Endometrial microvascular endothelial cells (primary cell): Measurements from ENCODE around the gene HSD17B3. TPM values are rescaled to one million over a fixed set of nuclear protein-coding genes. Genes with fewer than 3 reads are reported as not detected.
"Not testable (repeated sequence)": the region's sequence is repeated elsewhere in the genome, so short reads cannot be mapped to it uniquely, and the experiment has no call there.

Experiments
- in situ Hi-C: cut with HindIII; loops from 2 replicates; pipeline ENCODE4 v1.10.0; 2017; ENCODE audit warnings: low sequenced_read_pairs, low pct_unique_long_range_greater_than_20kb; ENCODE audit errors: inconsistent ontology term
- total RNA-seq: library from RNA; depleted of rRNA; stranded (reverse); fragments of >200 nt; gene quantifications from one replicate; pipeline ENCODE4 v1.2.3, GENCODE V29; 2015; ENCODE audit errors: inconsistent ontology term

The HSD17B3 gene
- total RNA-seq, 1 donor from 2014 or later, result not detected

- in situ Hi-C loops, result no loop called here
These were observed 95.7 kb downstream of the HSD17B3 start for GRCh38 chr9:96206156-96206751.

- in situ Hi-C loops, result no loop called here
These were observed 97.1 kb downstream of the HSD17B3 start for GRCh38 chr9:96204853-96205252.

DNA sequence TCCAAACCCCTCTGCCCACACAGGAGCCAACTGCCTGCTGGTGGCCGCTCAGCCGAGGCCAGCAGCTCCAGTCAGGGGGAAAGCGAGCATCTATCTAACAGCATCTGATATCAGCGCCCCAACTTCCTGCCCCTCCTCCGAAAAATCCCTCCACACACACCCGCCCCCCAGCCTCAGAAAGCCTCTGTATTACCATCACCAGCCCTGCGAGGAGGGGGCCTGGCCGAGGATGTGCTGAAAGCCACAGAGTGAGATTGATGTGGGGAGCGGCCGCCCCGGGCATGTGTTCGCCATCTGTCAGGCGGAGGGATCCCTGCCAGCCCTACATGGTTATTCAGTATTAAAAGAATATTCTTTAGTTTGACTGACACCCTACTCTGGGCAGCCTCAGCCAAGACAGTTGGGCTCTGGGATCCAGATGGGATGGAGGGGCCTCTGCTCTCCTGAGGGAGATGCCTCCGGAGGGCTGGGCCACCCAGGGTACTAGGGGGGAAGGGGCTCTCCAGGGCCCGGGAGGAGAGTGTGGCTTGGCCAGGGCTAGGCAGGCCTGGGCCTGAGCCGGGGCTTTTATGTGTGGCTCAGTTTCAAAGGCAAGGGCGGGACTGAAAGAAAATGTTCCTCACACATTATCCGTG, 98.0 kb downstream of the HSD17B3 start:
- in situ Hi-C loops, result no loop called here

DNA sequence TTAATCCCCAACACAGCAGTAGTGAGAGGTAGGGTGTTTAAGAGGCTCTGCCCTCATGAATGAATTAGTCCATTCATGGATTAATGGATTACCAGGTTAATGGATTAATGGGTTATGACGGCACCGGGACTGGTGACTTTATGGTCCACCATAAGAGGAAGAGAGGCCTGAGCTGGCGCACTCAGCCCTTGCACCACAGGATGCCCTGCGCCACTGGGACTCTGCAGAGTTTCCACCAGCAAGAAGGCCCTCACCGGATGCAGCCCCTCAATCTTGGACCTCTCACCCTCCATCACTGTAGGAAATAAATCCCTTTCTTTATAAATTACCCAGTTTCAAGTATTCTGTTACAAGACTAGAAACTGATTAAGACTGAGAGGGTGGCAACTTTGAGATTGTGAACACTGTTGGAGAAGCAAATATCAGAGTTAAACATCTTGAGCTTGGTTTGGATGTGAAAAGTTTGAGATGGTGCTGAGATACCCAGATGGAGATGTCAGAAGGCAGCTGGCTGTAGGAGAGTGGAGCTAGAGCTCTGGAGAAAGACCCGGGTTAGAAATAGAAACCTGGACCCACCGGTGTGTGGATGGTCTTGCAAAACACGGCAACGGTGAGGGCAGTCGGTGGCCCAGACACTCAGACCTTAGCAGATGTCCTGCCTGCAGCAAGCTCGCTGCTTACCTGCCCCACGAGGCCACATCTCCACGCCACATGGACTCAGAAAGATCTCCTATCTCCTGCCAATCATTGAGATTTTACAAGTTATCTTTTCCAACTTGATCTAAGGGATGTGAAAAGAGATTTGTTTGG, 98.8 kb downstream of the HSD17B3 start:
- in situ Hi-C loops, result no loop called here

DNA sequence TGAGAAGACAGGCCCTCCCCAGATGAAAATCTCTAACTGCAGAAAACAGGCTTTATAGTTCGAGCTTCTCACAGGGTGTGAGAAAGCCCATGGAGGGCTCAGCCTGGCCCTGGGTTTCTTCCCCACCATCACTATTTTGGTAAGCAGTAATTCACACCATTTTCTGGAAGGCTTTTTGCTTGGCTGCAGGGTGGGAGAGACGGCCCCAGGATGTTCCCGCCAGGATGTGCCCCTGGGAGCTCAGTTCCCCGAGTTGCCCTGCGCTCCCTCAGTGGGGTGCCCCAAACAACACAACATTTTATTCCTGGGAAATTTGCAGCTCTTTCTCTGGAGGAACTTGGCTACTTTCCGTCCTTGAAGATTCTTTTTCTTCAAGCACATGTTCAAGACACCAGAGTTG, 100.8 kb downstream of the HSD17B3 start:
- in situ Hi-C loops, result no loop called here

DNA sequence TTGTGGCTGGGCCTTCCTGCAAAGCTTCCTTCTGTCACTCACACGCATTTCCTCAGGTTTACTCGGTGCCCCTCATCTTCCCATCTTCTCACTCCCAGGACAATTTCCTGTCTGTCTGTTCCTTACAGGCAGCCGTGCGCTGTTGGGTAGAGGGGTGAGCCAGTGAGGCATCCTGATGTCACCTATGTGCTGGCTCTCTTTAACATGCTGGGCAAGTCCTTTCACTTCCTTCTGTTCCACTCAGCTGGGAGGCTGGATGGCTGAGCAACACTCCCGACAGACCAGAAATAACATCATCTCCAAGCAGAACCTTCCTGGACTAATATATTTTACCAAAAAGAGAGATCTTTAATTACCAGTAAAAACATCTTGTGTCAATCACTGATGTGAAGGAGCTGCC, 103.0 kb downstream of the HSD17B3 start:
- in situ Hi-C loops, result no loop called here

GRCh38 chr9:96195541-96195940, 106.4 kb downstream of the HSD17B3 start:
- in situ Hi-C loops, result no loop called here

- in situ Hi-C loops, result no loop called here
These were observed 108.7 kb downstream of the HSD17B3 start for GRCh38 chr9:96193236-96193755.

DNA sequence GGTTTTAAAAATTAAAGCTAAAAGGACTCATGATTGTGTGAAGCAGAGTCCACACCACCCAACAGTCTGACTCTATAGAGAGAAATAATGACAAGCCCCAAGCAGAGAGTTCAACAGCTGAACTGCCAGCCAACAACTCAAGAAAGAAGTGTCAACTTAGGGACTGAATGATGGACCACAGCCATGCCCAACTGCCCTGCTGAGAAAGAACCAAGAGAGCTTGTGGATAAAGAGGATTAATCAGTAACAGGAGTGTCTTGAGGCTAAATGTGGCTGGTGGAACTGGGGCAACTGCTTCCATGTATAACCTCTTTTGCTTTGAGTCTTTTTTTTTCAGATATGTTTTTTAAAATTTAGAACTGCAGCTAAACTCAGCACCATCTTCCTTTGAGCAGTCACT, 109.3 kb downstream of the HSD17B3 start:
- in situ Hi-C loops, result no loop called here

GRCh38 chr9:96189995-96190394, 112.0 kb downstream of the HSD17B3 start:
- in situ Hi-C loops, result no loop called here

DNA sequence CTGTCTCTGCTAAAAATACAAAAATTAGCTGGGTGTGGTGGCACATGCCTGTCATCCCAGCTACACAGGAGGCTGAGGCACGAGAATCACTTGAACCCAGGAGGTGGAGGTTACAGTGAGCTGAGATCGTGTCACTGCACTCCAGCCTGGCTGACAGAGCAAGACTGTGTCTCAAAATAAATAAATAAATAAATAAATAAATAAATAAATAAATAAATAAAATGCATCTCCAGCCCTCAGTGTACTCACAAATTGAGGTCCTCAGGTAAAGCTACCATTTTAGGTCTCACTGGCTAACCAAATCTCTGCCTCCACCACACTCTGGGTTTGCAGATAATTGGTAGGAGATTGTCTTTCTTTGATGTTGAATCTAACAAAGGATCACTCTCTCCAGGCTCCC, 112.4 kb downstream of the HSD17B3 start:
- in situ Hi-C loops, result not testable (repeated sequence)

GRCh38 chr9:96188571-96188970, 113.4 kb downstream of the HSD17B3 start:
- in situ Hi-C loops, result no loop called here

GRCh38 chr9:96187151-96187555, 114.8 kb downstream of the HSD17B3 start:
- in situ Hi-C loops, result no loop called here

DNA sequence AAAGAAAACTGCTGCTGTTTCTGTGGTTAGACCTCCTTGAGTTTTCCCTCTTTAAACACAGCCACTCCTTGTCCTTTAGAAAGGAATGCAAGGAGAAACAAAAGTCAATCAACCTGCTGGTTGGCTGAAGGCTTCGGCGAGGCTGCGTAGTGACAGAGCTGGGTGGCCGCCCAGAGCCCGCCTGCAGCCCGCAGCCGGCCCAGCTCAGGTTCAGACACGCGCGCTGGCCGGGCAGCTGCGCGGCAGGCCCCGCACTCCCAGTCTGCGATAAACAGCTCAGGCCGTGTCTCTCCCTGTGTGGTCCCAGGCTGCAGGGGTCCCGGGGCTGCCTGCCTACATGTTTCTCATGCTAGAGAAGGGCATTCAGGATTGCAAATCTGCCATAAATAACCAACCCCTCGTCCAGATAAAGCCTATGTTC, 115.4 kb downstream of the HSD17B3 start:
- in situ Hi-C loops, result no loop called here

DNA sequence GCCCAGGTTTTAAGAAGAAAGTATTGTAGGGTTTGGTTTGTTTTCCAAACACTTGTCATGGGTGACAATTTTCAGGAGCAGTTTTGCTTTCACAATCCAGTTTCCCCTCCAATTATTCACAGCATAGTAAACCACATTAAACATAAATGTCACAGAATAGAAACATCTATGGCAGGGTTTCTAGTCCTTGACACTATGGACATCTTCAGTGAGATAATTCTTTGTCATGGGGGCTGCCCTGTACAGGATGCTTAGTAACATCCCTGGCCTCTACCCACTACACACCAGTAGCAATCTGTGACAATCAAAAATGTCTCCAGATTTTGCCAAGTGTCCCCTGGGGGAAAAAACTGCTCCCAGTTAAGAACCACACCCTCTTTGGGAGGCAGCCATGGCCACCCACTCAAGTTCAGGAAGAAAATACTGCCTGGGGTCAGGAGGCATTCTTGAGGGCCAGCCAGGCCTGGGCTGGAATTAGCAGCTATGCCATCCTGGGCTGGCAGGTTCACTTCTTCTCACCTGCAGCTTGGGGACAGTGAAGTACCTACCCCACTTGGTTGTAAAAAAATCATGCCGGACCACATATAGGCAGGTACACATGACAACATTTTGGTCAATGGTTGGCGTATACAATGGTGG, 116.3 kb downstream of the HSD17B3 start:
- in situ Hi-C loops, result no loop called here

Other genes starting within 250 kb of the HSD17B3 start
- 36.0 TPM for gene SLC35D2, start 81.5 kb upstream of the HSD17B3 start, total RNA-seq
- 11.1 TPM for gene ZNF367, start 116.2 kb upstream of the HSD17B3 start, total RNA-seq
- gene HABP4, start 148.0 kb upstream of the HSD17B3 start, total RNA-seq, result 5.3 TPM